ENCODE data around the gene DTNB. TPM values are rescaled to one million over a fixed set of nuclear protein-coding genes. Genes with fewer than 3 reads are reported as not detected.

The DTNB gene
- polyA plus RNA-seq, 1 donor from 2014 or later, result 22.5 TPM

- Histone ChIP-seq H4K20me1 (ENCODE audit: insufficient read depth) (no peaks in the 10 kb centered on the region), H3K9me2 (ENCODE audit: insufficient read depth, low read length) (no peaks in the 10 kb centered on the region), H3K27me3 (ENCODE audit: insufficient read depth, low read depth, low read length) (no peaks in the 10 kb centered on the region), H3K27ac (ENCODE audit: low read length) (no peak overlapping the region), H3K4me3 (ENCODE audit: low read length) (no peak overlapping the region), H3F3A (ENCODE audit: insufficient read depth, low read length, poor library complexity, severe bottlenecking) (no peaks in the 10 kb centered on the region), H3K4me2 (ENCODE audit: low read length) (no peak overlapping the region), H3K36me3 (ENCODE audit: insufficient read depth, low read length) (no peaks in the 10 kb centered on the region), H2AFZ (ENCODE audit: low read depth, low read length) (no peak overlapping the region), H3K9ac (ENCODE audit: low read length) (no peak overlapping the region), H3K9me3 (ENCODE audit: low read length) (no peaks in the 10 kb centered on the region), H3K79me2 (replicated peaks; ENCODE audit: insufficient read depth, low read length) (no peaks in the 10 kb centered on the region)
- TF ChIP-seq EZH2 (IDR thresholded peaks at IDR 0.05; ENCODE audit: borderline replicate concordance, insufficient read depth, low read length, poor library complexity, severe bottlenecking) (no peak), REST (IDR thresholded peaks at IDR 0.05; ENCODE audit: borderline replicate concordance) (no peak), SMC3 (conservative IDR thresholded peaks at IDR 0.05; ENCODE audit: poor library complexity) (no peak), POLR2AphosphoS5 (IDR thresholded peaks at IDR 0.05) (no peak), MXI1 (conservative IDR thresholded peaks at IDR 0.05; ENCODE audit: poor library complexity, severe bottlenecking) (no peak)
Measured at GRCh38 chr2:25505622-25506021, 167.8 kb downstream of the DTNB start.

- Histone ChIP-seq H2AFZ (ENCODE audit: low read depth, low read length) (no peak overlapping the region), H3K79me2 (replicated peaks; ENCODE audit: insufficient read depth, low read length) (no peaks in the 10 kb centered on the region), H3K4me3 (ENCODE audit: low read length) (no peak overlapping the region), H3K36me3 (ENCODE audit: insufficient read depth, low read length) (no peaks in the 10 kb centered on the region), H3K9ac (ENCODE audit: low read length) (no peak overlapping the region), H3K9me2 (ENCODE audit: insufficient read depth, low read length) (no peaks in the 10 kb centered on the region), H3K27ac (ENCODE audit: low read length) (no peak overlapping the region), H4K20me1 (ENCODE audit: insufficient read depth) (no peaks in the 10 kb centered on the region), H3F3A (ENCODE audit: insufficient read depth, low read length, poor library complexity, severe bottlenecking) (no peaks in the 10 kb centered on the region), H3K27me3 (ENCODE audit: insufficient read depth, low read depth, low read length) (no peaks in the 10 kb centered on the region), H3K9me3 (ENCODE audit: low read length) (no peaks in the 10 kb centered on the region), H3K4me2 (ENCODE audit: low read length) (no peak overlapping the region)
- TF ChIP-seq SMC3 (conservative IDR thresholded peaks at IDR 0.05; ENCODE audit: poor library complexity) (no peak), POLR2AphosphoS5 (IDR thresholded peaks at IDR 0.05) (no peak), CTCF (IDR thresholded peaks at IDR 0.05; ENCODE audit: poor library complexity, severe bottlenecking) (no peak), RAD21 (conservative IDR thresholded peaks at IDR 0.05) (no peak), EP300 (conservative IDR thresholded peaks at IDR 0.05; ENCODE audit: poor library complexity, severe bottlenecking) (no peak), EZH2 (IDR thresholded peaks at IDR 0.05; ENCODE audit: borderline replicate concordance, insufficient read depth, low read length, poor library complexity, severe bottlenecking) (no peak), TAF1 (IDR thresholded peaks at IDR 0.05; ENCODE audit: low read depth) (no peak), REST (IDR thresholded peaks at IDR 0.05; ENCODE audit: borderline replicate concordance) (no peak), MXI1 (conservative IDR thresholded peaks at IDR 0.05; ENCODE audit: poor library complexity, severe bottlenecking) (no peak)
Measured at GRCh38 chr2:25505182-25505581, 168.2 kb downstream of the DTNB start.
